Lung microvascular endothelial cell (primary cell): ENCODE data around the gene AJM1. TPM values are rescaled to one million over a fixed set of nuclear protein-coding genes. Genes with fewer than 3 reads are reported as not detected.
"Not testable (repeated sequence)": the region's sequence is repeated elsewhere in the genome, so short reads cannot be mapped to it uniquely, and the experiment has no call there.

Experiments used
- DNase-seq, 2 donors: peaks; one replicate each; pipeline versions ENCODE4 v3.0.0 to v3.0.0-alpha.2; 2010; ENCODE audit warnings: low read depth in 2 of 2
- total RNA-seq: library from RNA; depleted of rRNA; stranded (reverse); fragments of >200 nt; gene quantifications from 2 replicates; pipeline ENCODE4 v1.2.1, GENCODE V29; 2014

AJM1 gene
- total RNA-seq, 1 donor from 2014 or later = 1.4 TPM

DNA sequence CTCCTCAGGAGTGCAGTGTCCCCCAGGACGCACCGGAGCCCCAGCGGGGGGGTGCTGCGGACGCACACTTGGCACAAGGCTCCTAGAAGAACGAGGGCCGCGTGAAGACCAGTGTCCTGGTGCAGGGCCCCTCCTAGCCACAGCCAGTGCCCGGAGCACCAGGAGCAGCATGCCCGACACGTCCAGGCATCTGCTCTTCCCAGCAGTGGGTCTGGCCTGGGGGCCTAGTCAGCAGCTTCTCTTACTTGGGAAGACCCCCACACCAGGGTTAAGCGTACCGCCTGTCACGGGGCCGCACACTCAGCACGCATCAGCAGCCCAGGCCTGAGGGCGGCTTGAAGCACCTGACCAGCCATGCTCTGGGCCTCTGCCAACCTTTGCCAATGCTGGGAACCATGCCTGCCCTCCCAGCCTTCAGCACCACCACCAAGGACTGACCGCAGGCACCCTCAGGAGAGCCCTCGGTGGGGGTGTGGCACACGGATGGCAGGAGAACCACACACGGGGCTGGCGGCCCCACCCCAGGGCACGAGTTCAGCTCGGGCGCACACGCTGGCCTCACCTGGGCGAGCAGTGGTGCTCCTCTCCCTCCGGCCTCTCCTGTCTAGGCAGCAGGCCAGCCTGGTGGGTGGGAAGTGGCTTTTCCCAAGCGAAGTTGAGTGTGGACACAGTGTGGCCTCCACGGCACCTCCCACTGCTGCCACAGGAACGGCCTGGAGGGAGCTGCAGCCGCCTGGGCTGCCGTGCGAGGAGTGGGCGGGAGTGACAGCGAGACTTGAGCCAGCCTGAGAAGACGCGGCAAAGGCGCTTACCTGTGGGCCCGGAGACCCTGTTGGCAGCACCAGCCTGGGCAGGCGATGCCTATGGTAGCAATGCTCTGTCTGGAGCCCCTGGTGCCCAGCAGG, 12.0 kb upstream of the AJM1 start:
- no peak for DNase-seq

- DNase-seq = no peak
Observed at GRCh38 chr9:136831002-136831719, 11.1 kb upstream of the AJM1 start.

- no peak for DNase-seq
Observed at GRCh38 chr9:136831720-136832104, 10.6 kb upstream of the AJM1 start.

DNA sequence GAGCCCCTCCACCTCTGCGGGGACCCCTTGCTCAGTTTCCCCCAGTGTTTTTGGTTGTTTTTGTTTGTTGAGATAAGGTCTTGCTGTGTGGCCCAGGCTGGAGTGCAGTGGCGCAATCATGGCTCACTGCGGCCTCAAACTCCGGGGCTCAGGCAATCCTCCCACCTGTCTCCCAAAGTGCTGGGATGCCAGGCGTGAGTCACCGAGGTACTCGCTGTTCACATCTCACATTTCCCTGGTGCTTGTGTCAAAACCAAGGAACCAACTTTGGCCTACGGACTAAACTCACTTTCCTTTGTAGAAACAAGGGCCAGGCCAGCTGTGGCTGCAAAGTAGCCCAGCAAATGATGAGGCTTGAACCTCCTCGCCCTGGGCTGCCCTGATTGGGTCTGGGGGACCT, 9.7 kb upstream of the AJM1 start:
- DNase-seq = no peak

GRCh38 chr9:136833381-136834048, 8.8 kb upstream of the AJM1 start:
- not testable (repeated sequence) for DNase-seq

GRCh38 chr9:136835162-136835931, 6.9 kb upstream of the AJM1 start:
- DNase-seq = no peak

GRCh38 chr9:136835932-136836904, 6.1 kb upstream of the AJM1 start:
- no peak for DNase-seq

DNA sequence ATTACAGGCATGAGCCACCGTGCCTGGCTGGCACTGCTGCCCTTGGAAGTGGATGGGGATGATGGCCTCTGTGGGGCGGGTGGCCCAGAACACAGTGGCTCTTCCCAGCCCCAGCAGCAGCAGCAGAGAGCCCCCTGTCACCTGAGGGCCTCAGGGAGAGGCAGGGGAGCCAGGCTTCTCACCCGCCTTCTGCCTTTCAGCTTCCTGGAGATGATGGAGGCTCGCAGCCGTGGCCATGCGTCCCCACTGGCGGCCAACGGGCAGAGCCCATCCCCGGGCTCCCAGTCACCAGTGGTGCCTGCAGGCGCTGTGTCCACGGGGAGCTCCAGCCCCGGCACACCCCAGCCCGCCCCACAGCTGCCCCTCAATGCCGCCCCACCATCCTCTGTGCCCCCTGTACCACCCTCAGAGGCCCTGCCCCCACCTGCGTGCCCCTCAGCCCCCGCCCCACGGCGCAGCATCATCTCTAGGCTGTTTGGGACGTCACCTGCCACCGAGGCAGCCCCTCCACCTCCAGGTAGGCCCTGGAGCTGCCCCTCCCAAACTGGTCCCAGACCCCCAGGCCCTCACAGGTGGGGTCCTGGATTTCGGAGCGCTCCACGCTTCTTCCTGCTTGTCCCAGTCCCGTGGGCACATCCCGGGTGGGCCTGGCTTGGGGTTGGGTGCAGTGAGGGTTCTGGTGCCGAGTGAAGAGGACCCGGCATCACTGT, 5.0 kb upstream of the AJM1 start:
- no peak for DNase-seq

- DNase-seq = not testable (repeated sequence)
Observed at GRCh38 chr9:136837856-136838277, 4.4 kb upstream of the AJM1 start.

DNA sequence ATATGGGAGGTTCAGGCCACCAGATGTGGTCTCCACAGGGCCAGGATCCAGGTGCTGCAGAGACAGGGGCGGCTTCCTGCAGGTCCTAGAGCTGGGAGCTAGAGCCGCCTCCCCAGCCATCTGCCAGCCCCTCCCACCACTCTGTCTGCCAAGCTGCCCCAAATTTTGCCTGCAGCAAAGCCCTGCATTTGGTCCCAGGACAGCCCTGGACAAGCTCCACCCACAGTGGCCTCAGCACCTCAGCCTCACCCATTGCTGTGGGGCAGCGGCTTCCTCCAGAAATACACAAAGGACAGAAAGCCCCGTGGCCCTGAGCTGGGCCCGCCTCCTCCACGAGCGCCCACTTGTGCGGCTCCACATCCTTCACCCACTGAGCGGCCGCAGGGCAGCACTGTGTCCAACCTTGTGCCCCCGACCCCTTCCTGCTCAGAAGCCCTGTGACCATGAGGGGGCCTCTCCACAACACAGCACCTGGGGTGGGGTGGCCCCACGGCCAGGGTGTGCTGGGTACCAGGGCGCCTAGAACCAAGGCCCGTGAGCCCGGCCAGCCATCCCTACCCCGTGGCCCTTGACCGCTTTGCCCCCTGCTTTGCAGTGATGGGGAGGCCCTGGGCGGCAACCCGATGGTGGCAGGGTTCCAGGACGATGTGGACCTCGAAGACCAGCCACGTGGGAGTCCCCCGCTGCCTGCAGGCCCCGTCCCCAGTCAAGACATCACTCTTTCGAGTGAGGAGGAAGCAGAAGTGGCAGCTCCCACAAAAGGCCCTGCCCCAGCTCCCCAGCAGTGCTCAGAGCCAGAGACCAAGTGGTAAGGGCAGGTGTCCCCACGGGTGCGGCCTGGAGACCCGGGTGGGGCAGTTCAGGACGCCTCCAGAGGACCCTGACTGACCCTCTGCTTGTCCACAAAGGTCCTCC, 3.7 kb upstream of the AJM1 start:
- DNase-seq = no peak

GRCh38 chr9:136839229-136840139, 2.8 kb upstream of the AJM1 start:
- DNase-seq = no peak

DNA sequence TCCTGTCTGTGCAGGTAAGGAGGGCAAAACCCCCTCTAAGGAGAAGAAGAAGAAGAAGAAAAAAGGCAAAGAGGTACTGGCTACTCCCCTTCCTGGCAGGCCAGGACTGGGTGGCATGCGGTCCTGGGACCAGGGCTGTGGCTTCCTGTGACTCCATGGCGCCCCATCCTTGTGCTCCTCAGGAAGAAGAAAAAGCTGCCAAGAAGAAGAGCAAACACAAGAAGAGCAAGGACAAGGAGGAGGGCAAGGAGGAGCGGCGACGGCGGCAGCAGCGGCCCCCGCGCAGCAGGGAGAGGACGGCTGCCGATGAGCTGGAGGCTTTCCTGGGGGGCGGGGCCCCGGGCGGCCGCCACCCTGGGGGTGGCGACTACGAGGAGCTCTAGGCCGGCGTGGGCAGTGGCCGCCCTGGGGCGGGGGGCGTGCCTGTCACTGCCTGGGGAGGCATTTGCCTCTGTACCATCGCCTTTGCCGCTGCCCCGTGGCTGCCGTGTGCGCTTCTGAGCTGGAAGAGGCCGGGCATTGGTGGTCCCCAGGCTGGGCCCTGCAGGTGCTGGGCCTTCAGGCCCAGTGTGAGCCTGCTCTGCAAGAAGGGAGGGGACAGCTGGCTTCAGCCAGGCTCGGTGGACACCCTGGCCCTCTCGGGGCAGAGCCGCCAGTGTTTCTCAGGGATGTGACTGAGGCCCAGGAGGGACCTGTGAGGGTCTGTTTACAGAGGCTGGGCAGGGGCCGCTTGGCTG, 2.0 kb upstream of the AJM1 start:
- DNase-seq = no peak

- DNase-seq = no peak
Observed at GRCh38 chr9:136840877-136841645, 1.2 kb upstream of the AJM1 start.

DNA sequence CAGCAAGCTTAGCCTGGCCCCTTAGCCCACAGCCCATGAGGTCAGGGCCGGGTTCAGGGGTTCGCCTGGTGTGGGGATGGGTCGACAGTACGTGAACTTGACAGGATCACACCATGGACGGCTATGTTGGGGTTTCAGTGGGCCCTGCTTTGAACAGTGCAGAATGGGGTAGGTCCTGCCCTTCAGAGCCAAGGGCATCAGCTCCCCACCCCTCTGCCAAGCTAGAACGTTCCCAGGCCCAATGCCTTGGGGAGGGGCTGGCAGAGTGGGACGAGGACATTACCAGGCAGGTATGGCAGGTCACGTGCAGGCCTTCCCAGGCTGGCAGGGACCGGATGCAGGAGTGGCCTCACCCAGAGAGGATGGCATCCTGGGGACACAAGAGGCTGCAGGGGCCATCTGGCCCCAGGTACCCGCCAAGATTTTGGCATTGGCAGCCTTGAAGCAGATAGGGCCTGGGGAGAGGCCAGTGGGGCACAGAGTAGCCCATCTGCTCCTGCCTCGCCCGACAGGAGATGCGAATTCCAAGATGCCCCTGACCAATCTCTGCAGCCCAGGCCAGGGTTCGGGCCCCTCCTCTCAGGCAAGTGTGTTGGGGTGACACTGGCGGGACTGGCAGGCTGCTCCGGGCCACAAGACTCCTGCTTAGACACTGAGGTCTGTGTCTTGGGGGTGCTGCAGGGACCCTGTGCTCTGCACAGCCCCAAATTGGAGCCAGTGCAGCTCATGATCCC, 465 bp upstream of the AJM1 start:
- DNase-seq = not testable (repeated sequence)

DNA sequence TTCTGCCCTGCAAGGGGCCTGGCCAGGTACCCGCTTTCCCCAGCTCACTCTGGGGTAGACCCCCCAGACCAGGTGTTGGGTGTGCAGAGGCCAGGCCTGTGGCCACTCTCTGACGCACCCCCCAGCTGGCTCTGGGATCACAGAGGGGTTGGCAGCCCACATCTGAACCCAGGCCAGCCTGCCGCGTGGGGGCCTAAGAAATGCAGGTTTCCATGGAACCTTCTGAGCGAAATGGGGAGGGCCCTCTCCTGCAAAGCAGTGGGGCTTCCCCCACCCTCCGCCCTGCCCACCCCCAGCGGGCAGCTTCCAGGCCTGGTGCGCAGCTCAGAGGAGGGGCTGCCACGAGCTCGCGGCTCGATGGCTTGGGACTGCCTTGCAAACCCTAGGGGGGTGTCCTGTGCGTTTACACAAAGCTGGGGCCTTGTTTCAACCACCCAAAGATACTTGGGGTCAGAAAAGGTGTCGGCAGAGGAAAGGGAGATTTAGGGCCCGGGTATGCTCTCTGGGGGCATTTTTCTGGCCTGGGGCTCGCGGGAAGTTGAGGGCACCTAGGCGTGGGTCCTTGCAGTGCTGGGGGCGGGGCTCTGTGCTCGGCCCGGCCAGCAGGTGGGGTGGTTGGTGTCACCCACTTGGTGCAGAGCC, 1.0 kb downstream of the AJM1 start:
- not testable (repeated sequence) for DNase-seq
